Activated gamma-delta T cell treated with anti-CD3 and anti-CD28 coated beads, Interleukin-2, amount 50 U/mL, for 16 hours (primary cell): Measurements from ENCODE around the gene CDK16.
"Not testable (repeated sequence)": the region's sequence is repeated elsewhere in the genome, so short reads cannot be mapped to it uniquely, and the experiment has no call there.

Experiments
- DNase-seq: peaks from one replicate; pipeline ENCODE4 v3.0.0-alpha.2; 2020; ENCODE audit warnings: low read depth

Gene CDK16

DNA sequence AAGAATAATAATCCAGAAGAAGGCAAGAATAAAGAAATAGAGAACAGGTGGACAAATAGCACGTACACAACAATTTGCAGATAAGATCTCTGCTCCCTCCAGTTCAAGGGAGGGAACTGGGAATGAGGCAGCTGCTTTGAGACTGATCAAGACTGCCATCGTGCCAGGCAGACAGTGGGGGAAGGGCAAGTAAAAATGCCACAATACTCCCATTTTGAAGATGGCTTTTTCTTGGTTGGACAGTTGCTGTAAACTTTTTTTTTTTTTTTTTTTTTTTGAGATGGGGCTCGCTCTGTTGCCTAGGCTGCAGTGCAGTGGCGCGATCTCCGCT is 31.5 kb downstream of the CDK16 start:
- no peak for DNase-seq

GRCh38 chrX:47257620-47258019 is 39.1 kb downstream of the CDK16 start:
- not testable (repeated sequence) for DNase-seq

DNA sequence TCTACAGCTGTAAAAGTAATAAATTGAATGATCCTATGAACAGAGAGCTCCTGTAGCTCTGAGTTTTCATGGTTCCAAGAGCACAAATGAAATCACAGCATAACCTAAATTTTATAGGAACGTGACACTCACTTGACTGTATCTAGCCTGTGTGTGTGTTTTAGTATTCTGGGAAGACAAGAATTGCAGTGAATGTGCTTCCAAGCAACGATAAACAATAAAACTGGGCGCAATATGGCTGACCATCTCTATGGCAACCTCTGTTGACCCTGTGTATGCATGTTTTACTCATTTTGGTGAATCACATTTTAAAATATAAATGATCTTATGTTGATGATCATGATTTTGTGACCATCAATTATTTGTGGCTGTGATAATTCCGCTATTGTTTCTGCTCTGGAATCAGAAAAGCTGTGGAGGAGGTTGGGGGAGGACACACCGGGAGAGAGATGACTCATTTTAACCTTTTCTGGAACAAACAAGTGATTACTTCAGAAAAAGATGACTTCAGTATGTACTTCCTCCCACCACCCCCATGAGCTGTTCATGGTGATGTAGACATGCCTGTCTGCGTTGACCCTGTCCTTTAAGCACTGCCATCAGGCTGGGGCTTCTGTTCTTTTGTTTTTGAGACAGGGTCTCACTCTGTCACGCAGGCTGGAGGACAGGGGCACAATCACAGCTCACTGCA is 46.1 kb downstream of the CDK16 start:
- no peak for DNase-seq

DNA sequence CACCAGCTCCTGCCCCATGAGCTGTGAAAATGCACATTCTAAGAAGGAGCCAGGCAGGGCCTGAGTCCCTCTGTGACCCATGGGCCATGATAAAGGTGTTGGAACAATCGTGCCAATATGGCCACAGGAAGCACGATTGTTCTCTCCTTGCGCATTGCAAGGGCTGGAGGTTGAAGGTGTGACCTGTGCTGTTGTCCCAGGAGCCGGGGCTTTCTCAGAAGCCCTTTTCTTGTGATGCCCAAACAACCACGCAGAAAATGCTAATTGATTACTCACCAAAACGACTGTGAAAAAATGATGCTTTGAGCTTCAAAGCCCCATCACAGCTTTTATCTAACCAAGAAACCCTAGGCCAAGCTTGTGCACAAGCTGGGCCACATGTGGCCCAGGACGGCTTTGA is 48.2 kb downstream of the CDK16 start:
- DNase-seq, result no peak

DNA sequence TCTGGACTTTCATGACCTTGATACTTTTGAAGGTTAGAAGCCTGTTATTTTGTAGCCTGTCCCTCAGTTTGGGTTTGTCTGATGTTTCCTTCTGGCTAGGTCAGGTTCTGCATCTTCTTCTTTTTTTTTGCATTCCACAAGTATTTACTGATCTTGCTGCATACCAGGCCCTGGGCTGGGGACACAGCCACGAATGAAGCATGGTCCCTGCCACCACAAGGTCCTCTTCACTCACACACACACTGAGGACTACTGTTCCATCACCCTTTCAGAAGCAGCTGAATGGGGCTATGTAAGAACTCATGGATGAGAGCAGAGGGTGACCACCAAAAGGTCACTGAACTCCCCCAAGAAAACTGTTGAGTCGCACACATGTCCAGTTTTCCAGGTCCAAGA is 53.5 kb downstream of the CDK16 start:
- DNase-seq, result no peak

GRCh38 chrX:47273011-47273730 is 54.7 kb downstream of the CDK16 start:
- no peak for DNase-seq

- no peak for DNase-seq
Observed at GRCh38 chrX:47278691-47279090, 60.2 kb downstream of the CDK16 start.
